ENCODE data around the gene CTCFL. TPM values are rescaled to one million over a fixed set of nuclear protein-coding genes. Genes with fewer than 3 reads are reported as not detected.

CTCFL gene
- total and polyA plus RNA-seq, 8 donors, result not detected

GRCh38 chr20:57539889-57540288 is 14.9 kb upstream of the CTCFL start:
- Histone ChIP-seq H3K4me3 (no peak overlapping the region), H3K9me3 (peaks cover 0 to 14% (median 9%) of the 10 kb centered on the region in 4 donors), H3K36me3 (no peaks in the 10 kb centered on the region), H3K27ac (no peak overlapping the region), H3K4me1 (no peaks in the 10 kb centered on the region), H3K27me3 (no peaks in the 10 kb centered on the region)
- WGBS, 5 donors, result 77 to 83% (median 79%) methylated on average over 12 of the region's 12 CpGs
- no peak for DNase-seq
- intact Hi-C loops (cut with DNase I; ENCODE audit: low total_unique reads), result no loop called here
- TF ChIP-seq CTCF (IDR thresholded peaks at IDR 0.05) (no peak), EP300 (IDR thresholded peaks at IDR 0.05) (no peak), POLR2AphosphoS5 (IDR thresholded peaks at IDR 0.05) (no peak), POLR2A (IDR thresholded peaks at IDR 0.05) (no peak)

- peaks cover 0 to 14% (median 9%) of the 10 kb centered on the region in 4 donors for H3K9me3 ChIP-seq
- H3K4me3 ChIP-seq, result no peak overlapping the region
- H3K4me1 ChIP-seq, result peaks cover 0 to under 1% (median 0%) of the 10 kb centered on the region in 4 donors
- TF ChIP-seq CTCF (IDR thresholded peaks at IDR 0.05), result no peak
- TF ChIP-seq EP300 (IDR thresholded peaks at IDR 0.05), result no peak
- no peak for TF ChIP-seq POLR2AphosphoS5 (IDR thresholded peaks at IDR 0.05)
- no peak for TF ChIP-seq POLR2A (IDR thresholded peaks at IDR 0.05)
- intact Hi-C loops (cut with DNase I; ENCODE audit: low total_unique reads), result no loop called here
- no peak for DNase-seq
- WGBS, 5 donors, result 80 to 96% (median 86%) methylated on average over 2 of the region's 2 CpGs
- H3K36me3 ChIP-seq, result no peaks in the 10 kb centered on the region
- no peak overlapping the region for H3K27ac ChIP-seq
- no peaks in the 10 kb centered on the region for H3K27me3 ChIP-seq
Observed at GRCh38 chr20:57537822-57538221, 12.9 kb upstream of the CTCFL start.

- no peak for DNase-seq
- Histone ChIP-seq H3K27me3 (no peaks in the 10 kb centered on the region), H3K4me3 (no peak overlapping the region), H3K9me3 (peaks cover 0 to 14% (median 9%) of the 10 kb centered on the region in 4 donors), H3K36me3 (no peaks in the 10 kb centered on the region), H3K4me1 (peaks cover 0 to 7% (median 3%) of the 10 kb centered on the region in 4 donors), H3K27ac (no peak overlapping the region)
- 66 to 79% (median 70%) methylated on average over 4 of the region's 4 CpGs for WGBS, 5 donors
- intact Hi-C loops (cut with DNase I; ENCODE audit: low total_unique reads), result no loop called here
- TF ChIP-seq CTCF (IDR thresholded peaks at IDR 0.05) (no peak), EP300 (IDR thresholded peaks at IDR 0.05) (no peak), POLR2A (IDR thresholded peaks at IDR 0.05) (no peak), POLR2AphosphoS5 (IDR thresholded peaks at IDR 0.05) (no peak)
Observed at GRCh38 chr20:57536771-57537724, 12.1 kb upstream of the CTCFL start.

- 40 to 70% (median 60%) methylated on average over 2 to 3 of the region's 3 CpGs for WGBS, 5 donors
- intact Hi-C loops (cut with DNase I; ENCODE audit: low total_unique reads), result no loop called here
- peaks cover 0 to 14% (median 9%) of the 10 kb centered on the region in 4 donors for H3K9me3 ChIP-seq
- H3K4me3 ChIP-seq, result no peak overlapping the region
- H3K27me3 ChIP-seq, result no peaks in the 10 kb centered on the region
- no peak for TF ChIP-seq POLR2A (IDR thresholded peaks at IDR 0.05)
- no peak for DNase-seq
- peaks cover 0 to 15% (median 6%) of the 10 kb centered on the region in 4 donors for H3K4me1 ChIP-seq
- no peaks in the 10 kb centered on the region for H3K36me3 ChIP-seq
- H3K27ac ChIP-seq, result no peak overlapping the region
Observed at GRCh38 chr20:57536120-57536708, 11.3 kb upstream of the CTCFL start.
